ENCODE measurements around the gene KRTAP12-3.

KRTAP12-3 gene

GRCh38 chr21:44700101-44701022, 42.6 kb downstream of the KRTAP12-3 start:
- H3K27ac ChIP-seq = no peak overlapping the region
- TF ChIP-seq, protein P1, sequence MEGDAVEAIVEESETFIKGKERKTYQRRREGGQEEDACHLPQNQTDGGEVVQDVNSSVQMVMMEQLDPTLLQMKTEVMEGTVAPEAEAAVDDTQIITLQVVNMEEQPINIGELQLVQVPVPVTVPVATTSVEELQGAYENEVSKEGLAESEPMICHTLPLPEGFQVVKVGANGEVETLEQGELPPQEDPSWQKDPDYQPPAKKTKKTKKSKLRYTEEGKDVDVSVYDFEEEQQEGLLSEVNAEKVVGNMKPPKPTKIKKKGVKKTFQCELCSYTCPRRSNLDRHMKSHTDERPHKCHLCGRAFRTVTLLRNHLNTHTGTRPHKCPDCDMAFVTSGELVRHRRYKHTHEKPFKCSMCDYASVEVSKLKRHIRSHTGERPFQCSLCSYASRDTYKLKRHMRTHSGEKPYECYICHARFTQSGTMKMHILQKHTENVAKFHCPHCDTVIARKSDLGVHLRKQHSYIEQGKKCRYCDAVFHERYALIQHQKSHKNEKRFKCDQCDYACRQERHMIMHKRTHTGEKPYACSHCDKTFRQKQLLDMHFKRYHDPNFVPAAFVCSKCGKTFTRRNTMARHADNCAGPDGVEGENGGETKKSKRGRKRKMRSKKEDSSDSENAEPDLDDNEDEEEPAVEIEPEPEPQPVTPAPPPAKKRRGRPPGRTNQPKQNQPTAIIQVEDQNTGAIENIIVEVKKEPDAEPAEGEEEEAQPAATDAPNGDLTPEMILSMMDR (conservative IDR thresholded peaks at IDR 0.05) = no peak

- H3K27ac ChIP-seq = no peak overlapping the region
These were observed 43.3 kb downstream of the KRTAP12-3 start for GRCh38 chr21:44701023-44701400.

GRCh38 chr21:44701541-44701940, 43.8 kb downstream of the KRTAP12-3 start:
- TF ChIP-seq, protein P1 (conservative IDR thresholded peaks at IDR 0.05) = no peak
- H3K27ac ChIP-seq = no peak overlapping the region

More at GRCh38 chr21:44701023-44701400, 43.3 kb downstream of the KRTAP12-3 start:
- TF ChIP-seq, protein P1 (conservative IDR thresholded peaks at IDR 0.05) = no peak

DNA sequence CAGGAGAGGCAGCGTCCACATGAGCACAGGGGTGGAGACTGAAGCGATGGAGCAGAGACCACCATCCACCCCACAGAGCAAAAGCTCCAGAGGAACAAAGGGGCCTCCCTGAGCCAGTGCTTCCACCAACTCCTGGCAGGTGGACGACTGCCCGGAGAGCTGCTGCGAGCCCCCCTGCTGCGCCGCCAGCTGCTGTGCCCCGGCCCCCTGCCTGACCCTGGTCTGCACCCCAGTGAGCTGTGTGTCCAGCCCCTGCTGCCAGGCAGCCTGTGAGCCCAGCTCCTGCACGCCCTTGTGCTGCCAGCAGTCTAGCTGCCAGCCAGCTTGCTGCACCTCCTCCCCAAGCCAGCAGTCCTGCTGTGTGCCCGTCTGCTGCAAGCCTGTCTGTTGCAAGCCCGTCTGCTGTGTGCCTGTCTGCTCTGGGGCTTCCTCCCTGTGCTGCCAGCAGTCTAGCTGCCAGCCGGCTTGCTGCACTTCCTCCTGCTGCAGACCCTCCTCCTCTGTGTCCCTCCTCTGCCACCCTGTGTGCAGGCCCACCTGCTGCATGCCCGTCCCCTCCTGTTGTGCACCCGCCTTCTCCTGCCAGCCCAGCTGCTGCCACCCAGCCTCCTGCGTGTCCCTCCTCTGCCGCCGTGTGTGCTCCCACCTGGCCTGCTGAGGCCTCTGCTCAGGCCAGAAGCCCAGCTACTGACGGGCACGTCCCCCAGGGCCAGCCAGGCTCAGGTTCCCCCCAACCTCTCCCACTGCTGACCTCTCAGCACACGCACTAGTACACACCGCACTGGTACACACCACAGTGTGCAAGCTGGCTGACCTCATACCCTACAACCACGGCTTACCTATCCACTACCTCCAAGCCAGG, 44.6 kb downstream of the KRTAP12-3 start:
- TF ChIP-seq, protein P1 (conservative IDR thresholded peaks at IDR 0.05) = no peak

DNA sequence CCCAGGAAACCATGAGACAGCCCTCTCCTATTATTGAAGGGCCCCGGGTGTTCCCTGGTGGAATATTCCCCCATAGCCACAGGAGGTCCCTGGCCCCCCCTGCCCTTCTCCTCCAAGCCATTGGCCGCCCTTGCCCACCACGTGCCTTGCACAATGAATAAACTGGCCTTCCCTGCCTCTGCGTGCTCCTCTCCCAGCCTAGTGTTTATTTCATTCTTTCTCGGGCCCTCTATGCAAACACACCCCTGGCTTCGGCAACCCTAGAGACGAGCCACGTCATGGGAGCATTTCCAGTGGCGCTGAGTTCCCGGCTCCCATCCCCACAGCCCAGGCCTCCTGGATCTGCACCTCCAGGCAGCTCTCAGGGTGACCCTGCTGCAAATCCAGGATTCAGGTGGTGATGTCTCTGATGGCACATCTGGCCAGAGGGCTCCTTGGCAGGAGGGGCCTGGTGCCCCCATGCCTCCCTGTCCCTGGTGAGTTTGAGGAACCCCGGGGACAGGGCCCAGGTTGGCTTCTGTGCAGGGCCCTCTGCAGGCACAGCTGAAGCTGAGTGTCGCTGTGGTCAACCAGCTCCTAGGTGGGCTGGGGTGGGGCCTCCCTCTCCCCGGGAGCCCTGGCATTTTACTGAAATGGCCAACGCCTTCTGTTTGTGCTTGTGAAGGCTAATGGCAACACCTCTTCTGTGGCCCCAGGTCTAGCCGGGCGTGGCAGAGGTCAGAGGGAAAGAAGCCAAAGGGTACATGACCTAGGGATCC, 45.4 kb downstream of the KRTAP12-3 start:
- TF ChIP-seq, protein P1 (conservative IDR thresholded peaks at IDR 0.05) = no peak
- no peak overlapping the region for H3K27ac ChIP-seq

More for the DNA sequence above, 44.6 kb downstream of the KRTAP12-3 start:
- no peak overlapping the region for H3K27ac ChIP-seq

GRCh38 chr21:44703731-44704635, 46.3 kb downstream of the KRTAP12-3 start:
- no peak overlapping the region for H3K27ac ChIP-seq
- TF ChIP-seq, protein P1 (conservative IDR thresholded peaks at IDR 0.05) = no peak
